DMS79 treated with DMSO at 0.1 percent for 48 hours (cell line): ENCODE measurements around the gene TTC39B.
"Not testable (repeated sequence)": the region's sequence is repeated elsewhere in the genome, so short reads cannot be mapped to it uniquely, and the experiment has no call there.

ENCODE experiments used
- DNase-seq: peaks from one replicate; lab custom pipeline; 2025; lab: John Stamatoyannopoulos, UW

TTC39B gene

GRCh38 chr9:15264918-15265317 lies 42.1 kb downstream of the TTC39B start:
- DNase-seq: no peak

DNA sequence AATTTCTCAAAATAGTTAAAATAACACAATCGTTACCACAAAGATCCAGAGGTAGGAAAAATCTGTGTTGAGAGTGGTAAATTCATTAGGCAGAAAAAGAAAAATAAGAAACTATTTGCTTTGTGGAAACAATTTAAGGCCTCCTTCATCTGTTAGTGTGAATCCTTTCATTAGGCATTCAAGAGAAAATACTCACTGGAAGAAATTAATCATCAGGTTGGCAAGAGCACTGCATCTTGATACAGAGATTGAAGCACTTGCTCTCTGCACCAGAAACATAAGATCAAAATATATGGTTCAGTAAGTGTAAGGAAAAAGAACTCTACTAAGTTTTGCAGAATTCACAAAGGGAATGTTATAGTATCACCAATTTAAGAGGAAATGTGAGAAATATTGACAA lies 44.4 kb downstream of the TTC39B start:
- no peak for DNase-seq

GRCh38 chr9:15256426-15256825 lies 50.6 kb downstream of the TTC39B start:
- DNase-seq: no peak

DNA sequence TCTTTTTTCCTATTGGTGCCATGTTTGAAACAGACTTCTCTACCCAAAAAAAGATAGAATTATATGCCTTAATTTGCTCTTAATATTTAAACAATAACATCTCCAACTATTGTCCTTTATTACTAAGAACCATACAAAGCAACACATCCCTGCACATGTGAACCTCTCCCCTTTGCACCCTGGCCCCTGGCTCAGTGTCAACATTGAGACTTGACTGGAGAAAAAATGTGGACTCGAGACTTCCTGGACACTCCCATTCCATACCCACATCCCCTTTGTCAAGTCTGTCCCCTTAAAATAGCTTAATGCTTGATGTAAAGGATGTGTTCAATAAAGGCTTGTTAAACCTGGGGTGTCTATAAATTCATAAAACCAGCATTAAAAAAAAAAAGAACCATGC lies 53.2 kb downstream of the TTC39B start:
- DNase-seq: no peak

DNA sequence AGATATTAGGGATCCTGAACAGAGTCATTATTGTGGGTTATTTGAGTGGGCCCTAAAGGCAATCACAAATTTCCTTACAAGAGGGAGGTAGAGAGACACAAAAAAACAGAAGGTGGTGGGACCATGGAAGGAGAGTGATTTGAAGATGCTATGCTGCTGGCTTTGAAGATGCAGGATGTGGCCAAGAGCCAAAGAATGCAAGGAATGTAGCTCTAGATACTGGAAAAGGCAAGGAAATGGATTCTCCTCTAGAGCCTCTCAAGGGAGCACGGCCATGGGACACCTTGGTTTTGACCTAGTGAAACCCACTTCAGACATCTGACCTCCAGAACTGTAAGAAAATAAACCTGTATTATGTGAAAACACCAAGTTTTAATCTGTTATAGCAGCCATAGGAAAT lies 53.8 kb downstream of the TTC39B start:
- no peak for DNase-seq

GRCh38 chr9:15249981-15250380 lies 57.0 kb downstream of the TTC39B start:
- DNase-seq: no peak

DNA sequence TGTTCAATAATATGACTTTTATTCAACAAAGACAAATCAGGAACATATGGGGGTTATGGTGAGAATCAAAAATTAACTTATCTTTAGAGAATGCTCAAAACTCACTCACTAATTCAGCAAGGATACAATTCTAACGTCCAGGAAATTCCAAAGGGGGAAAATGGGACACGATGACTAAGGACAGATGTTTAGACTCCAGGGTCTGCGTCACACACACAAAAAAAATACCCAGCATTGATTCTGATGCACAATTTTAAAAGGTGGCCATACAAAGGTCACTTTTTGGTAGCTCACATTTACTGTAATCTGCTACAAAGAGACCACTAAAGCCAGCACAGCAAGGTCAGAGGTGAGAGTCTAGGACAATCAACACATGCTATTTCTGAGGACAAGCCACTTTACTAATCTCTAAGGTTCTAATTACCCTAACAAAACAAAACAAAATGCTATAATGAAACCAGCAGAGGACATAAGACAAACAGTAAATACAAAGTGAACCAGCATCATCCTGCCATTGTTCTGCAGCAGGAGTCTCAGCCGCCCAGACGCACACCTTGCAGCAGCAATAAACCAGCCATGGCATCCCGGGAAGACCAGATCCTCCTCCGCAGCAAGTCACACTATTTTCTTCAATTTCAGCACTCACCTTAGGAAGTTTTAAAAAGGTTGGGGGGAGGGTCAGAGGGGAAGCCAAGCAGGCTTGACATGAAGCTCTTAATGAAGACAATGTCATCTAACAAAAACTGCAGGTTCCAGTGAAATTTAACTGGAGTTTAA lies 57.8 kb downstream of the TTC39B start:
- no peak for DNase-seq

DNA sequence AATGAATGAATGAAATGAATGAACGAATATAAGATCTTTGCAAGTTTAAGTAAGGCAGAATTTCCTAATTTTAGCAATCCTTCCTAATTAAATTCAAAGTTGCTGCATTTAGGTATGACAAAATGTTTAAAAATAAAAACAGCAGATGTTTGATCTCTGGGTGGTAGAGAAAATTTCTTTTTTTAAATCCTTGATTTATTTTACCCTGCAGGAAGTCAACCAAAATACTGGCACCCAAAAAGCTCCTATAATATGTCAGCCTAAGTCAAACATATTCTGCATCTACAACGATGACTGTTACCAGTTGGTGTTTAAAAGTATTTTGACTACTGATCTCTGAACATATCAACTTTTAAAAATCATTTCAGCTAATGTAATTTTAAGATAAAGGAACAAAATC lies 58.4 kb downstream of the TTC39B start:
- no peak for DNase-seq

- DNase-seq: no peak
Measured at GRCh38 chr9:15248081-15248480, 58.9 kb downstream of the TTC39B start.

- DNase-seq: no peak
Measured at GRCh38 chr9:15246708-15247107, 60.3 kb downstream of the TTC39B start.

DNA sequence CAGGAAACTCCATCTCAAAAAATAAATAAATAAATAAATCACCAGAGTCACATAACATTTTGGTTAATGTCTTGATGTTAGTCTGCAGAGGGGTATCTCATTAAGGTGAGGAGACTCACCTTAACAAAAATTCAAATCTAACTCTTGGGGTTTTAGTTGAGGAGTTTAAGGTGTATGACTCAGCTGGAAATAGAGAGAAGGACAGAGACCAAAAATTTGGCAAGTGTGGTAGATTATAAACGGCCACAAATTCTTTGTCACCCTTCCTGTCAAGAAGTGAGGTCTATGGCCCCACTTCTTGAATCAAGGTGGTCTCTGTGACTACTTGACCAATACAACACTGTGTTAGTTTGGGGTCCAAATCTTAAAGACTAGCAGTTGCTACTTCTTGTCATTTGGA lies 60.8 kb downstream of the TTC39B start:
- no peak for DNase-seq

GRCh38 chr9:15244001-15244441 lies 63.0 kb downstream of the TTC39B start:
- no peak for DNase-seq

DNA sequence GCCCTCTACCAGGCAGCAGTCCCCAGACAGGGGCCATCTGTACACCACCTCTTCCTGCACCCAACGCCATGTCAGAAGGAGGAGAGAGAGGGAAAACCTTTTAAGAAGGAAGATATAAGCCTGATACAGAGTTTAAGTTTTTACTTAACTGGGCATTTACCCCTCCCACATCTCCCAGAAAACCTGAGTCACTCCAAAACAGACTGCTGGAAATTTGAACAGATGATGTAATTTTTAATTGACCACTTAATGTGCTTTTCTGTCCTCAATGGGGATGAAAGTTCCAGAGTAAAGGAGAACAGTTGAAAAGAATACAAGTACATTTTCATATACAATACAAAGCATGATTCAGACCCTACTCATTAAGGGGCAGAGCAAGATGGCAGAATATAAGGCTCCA lies 63.9 kb downstream of the TTC39B start:
- DNase-seq: no peak

- DNase-seq: no peak
Measured at GRCh38 chr9:15240927-15241326, 66.1 kb downstream of the TTC39B start.

GRCh38 chr9:15239816-15240215 lies 67.2 kb downstream of the TTC39B start:
- no peak for DNase-seq

- no peak for DNase-seq
Measured at GRCh38 chr9:15238646-15239045, 68.4 kb downstream of the TTC39B start.

GRCh38 chr9:15235658-15236057 lies 71.4 kb downstream of the TTC39B start:
- no peak for DNase-seq

- DNase-seq: not testable (repeated sequence)
Measured at GRCh38 chr9:15233941-15234490, 73.0 kb downstream of the TTC39B start.

DNA sequence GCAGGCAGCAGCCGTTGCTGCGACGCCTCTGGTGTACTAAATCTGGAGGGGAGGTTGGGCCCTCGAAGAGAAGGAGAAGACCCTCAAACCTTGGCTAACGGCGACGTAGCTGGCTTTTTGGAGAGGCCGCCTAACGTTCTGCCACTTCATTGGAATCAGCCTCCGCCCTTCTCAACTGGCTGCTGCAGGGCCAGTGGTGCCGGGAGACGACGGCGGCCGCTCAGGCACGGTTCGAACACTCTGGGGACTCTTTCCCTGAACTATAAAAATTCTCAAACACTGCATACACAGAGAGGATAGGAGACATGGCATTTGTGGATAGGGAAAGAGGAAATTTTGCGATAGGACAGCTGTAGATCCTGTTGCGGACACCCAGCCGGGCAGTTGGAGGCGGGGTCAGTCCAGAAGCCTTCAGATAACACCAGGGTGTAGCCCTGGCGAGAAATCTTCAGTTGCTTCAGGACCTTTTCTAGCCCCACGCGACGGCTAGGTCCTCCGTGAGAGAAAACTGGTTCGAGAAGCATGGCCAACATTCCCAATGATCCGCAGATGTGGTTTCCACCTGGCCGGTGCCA lies 74.2 kb downstream of the TTC39B start:
- not testable (repeated sequence) for DNase-seq

- DNase-seq: no peak
Measured at GRCh38 chr9:15231788-15232635, 75.0 kb downstream of the TTC39B start.

DNA sequence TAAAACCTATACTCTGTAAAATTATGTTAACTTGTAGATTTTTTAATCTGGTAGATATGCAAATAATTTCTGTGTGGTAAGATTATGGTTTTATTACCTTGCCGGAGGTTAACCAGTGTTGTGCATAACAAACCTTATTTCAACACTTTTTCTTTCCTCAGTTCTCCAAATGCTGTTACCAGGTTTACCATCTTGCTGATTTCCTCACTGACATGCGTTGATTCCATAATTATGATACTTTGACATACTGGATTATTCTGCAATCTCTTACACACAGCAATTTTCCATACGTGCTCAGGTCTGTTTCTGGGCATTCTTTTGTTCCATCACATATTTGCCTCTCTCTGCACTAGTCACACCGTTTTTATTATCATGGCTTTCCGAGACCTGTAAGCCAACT lies 77.6 kb downstream of the TTC39B start:
- DNase-seq: no peak

- no peak for DNase-seq
Measured at GRCh38 chr9:15227491-15227890, 79.5 kb downstream of the TTC39B start.
